Natural killer cell (primary cell): Measurements from ENCODE around the gene MTRR. TPM values are rescaled to one million over a fixed set of nuclear protein-coding genes. Genes with fewer than 3 reads are reported as not detected.
A peak's percentile ranks its signal among the peaks of the same experiment; 100 is the strongest.

Experiments used
- ATAC-seq, 3 donors: fragments of 150-1000 bp in 2 of 3; fragments of 200-7000 bp in 1 of 3; cut with Tn5 transposase; 1 replicate in 1 of 3; 2 replicates in 2 of 3; pipeline ENCODE4 v1.10.0; 2021; ENCODE audit warnings: mild to moderate bottlenecking in 2 of 3, moderate library complexity in 2 of 3
- DNase-seq, 2 donors: peaks; one replicate each; pipeline versions ENCODE4 v3.0.0 to v3.0.0-alpha.2; 2013 to 2021; ENCODE audit warnings: mixed read lengths in 1 of 2
- H3K27ac ChIP-seq: one replicate; pipeline ENCODE4 v1.5.1; 2013; ENCODE audit warnings: mild to moderate bottlenecking, low read length
- H3K27me3 ChIP-seq: one replicate; pipeline ENCODE4 v1.6.1; 2013; ENCODE audit warnings: low read length; ENCODE audit not compliant: control insufficient read depth, insufficient read depth
- H3K36me3 ChIP-seq: one replicate; pipeline ENCODE4 v1.6.1; 2013; ENCODE audit warnings: low read length; ENCODE audit not compliant: control insufficient read depth, insufficient read depth
- H3K4me1 ChIP-seq: one replicate; pipeline ENCODE4 v1.6.1; 2013; ENCODE audit warnings: low read length; ENCODE audit not compliant: control insufficient read depth, insufficient read depth
- H3K4me3 ChIP-seq: one replicate; pipeline ENCODE4 v1.5.1; 2013; ENCODE audit warnings: low read length
- H3K9me3 ChIP-seq: one replicate; pipeline ENCODE4 v1.6.1; 2013; ENCODE audit warnings: low read length; ENCODE audit not compliant: control insufficient read depth, insufficient read depth
- H3K27ac Mint-ChIP-seq, 2 donors: one replicate each; pipeline ENCODE4 v1.8.0; 2022; ENCODE audit warnings: mild to moderate bottlenecking in 2 of 2, mixed read lengths in 2 of 2, moderate library complexity in 1 of 2
- H3K27me3 Mint-ChIP-seq, 2 donors: one replicate each; pipeline ENCODE4 v1.8.0; 2022; ENCODE audit warnings: low read depth in 2 of 2, mixed read lengths in 2 of 2
- H3K36me3 Mint-ChIP-seq: one replicate; pipeline ENCODE4 v1.8.0; 2022; ENCODE audit warnings: mixed read lengths
- H3K4me1 Mint-ChIP-seq, 2 donors: one replicate each; pipeline ENCODE4 v1.8.0; 2022; ENCODE audit warnings: mixed read lengths in 2 of 2
- H3K4me3 Mint-ChIP-seq: one replicate; pipeline ENCODE4 v1.8.0; 2022; ENCODE audit warnings: mild to moderate bottlenecking, moderate library complexity, mixed read lengths
- H3K9me3 Mint-ChIP-seq, 2 donors: one replicate each; pipeline ENCODE4 v1.8.0; 2022; ENCODE audit warnings: mixed read lengths in 2 of 2
- CTCF ChIP-seq: fragments of 200-600 bp; IDR thresholded peaks from one replicate; pipeline ENCODE4 v1.8.0; 2022; ENCODE audit warnings: antibody characterized with exemption
- WGBS: methylation state at CpG from one replicate; pipeline ENCODE4 v1.1.7; 2013; ENCODE audit warnings: missing lambda C conversion rate; ENCODE audit not compliant: insufficient coverage; 5-methylcytosine and 5-hydroxymethylcytosine counted together
- intact Hi-C: fragments of 100-400 bp; cut with micrococcal nuclease; formaldehyde crosslinking; loops from one replicate; pipeline ENCODE4 v1.14.2; 2022
- total RNA-seq, 4 donors: library from RNA; stranded (reverse); fragments of 120-200 nt in 1 of 4; gene quantifications; one replicate each; pipeline versions ENCODE4 v1.2.3 to v1.2.4, GENCODE V29; 2013 to 2022

Gene MTRR
- total RNA-seq, 3 donors from 2014 or later (not counting 1 experiment from before 2014, with no cell fraction given), result 55.7 to 78.4 (median 69.9) TPM

GRCh38 chr5:7897014-7897600 is 28.2 kb downstream of the MTRR start:
- Histone ChIP-seq H3K27me3 (no peaks in the 10 kb centered on the region), H3K4me1 (no peaks in the 10 kb centered on the region), H3K4me3 (no peak overlapping the region), H3K27ac (no peak overlapping the region), H3K9me3 (no peaks in the 10 kb centered on the region), H3K36me3 (peaks cover 93% of the 10 kb centered on the region)
- no peak for TF ChIP-seq CTCF
- Mint-ChIP-seq H3K27ac (no peak overlapping the region), H3K4me1 (no peaks in the 10 kb centered on the region), H3K4me3 (no peak overlapping the region), H3K9me3 (no peaks in the 10 kb centered on the region), H3K36me3 (peaks cover 58% of the 10 kb centered on the region), H3K27me3 (no peaks in the 10 kb centered on the region)
- intact Hi-C loops, result no loop called here
- DNase-seq (peak in 1 of 2 donors; percentile 33), ATAC-seq (no peak)
- WGBS, result 88% methylated on average over 5 of the region's 5 CpGs

GRCh38 chr5:7902201-7902600 is 33.3 kb downstream of the MTRR start:
- H3K9me3 ChIP-seq, result no peaks in the 10 kb centered on the region
- no peak overlapping the region for H3K27ac Mint-ChIP-seq
- intact Hi-C loops, result no loop called here

GRCh38 chr5:7902666-7903625 is 34.0 kb downstream of the MTRR start:
- Histone ChIP-seq H3K27ac (no peak overlapping the region), H3K9me3 (no peaks in the 10 kb centered on the region), H3K4me1 (no peaks in the 10 kb centered on the region), H3K4me3 (no peak overlapping the region), H3K36me3 (peaks cover 56% of the 10 kb centered on the region), H3K27me3 (no peaks in the 10 kb centered on the region)
- DNase-seq (no peak), ATAC-seq (no peak)
- no peaks in the 10 kb centered on the region for H3K27me3 Mint-ChIP-seq
- no peak overlapping the region for H3K27ac Mint-ChIP-seq
- no peaks in the 10 kb centered on the region for H3K4me1 Mint-ChIP-seq
- H3K4me3 Mint-ChIP-seq, result no peak overlapping the region
- over 99% methylated on average over 9 of the region's 9 CpGs for WGBS
- intact Hi-C loops, result no loop called here
- H3K9me3 Mint-ChIP-seq, result peaks cover 0 to 4% of the 10 kb centered on the region in 2 donors
- TF ChIP-seq CTCF, result no peak
- peaks cover 51% of the 10 kb centered on the region for H3K36me3 Mint-ChIP-seq

More at GRCh38 chr5:7902201-7902600, 33.3 kb downstream of the MTRR start:
- H3K36me3 ChIP-seq, result peaks cover 64% of the 10 kb centered on the region
- H3K9me3 Mint-ChIP-seq, result no peaks in the 10 kb centered on the region
- no peaks in the 10 kb centered on the region for H3K27me3 ChIP-seq
- H3K36me3 Mint-ChIP-seq, result peaks cover 51% of the 10 kb centered on the region
- no peaks in the 10 kb centered on the region for H3K27me3 Mint-ChIP-seq
- DNase-seq (no peak), ATAC-seq (no peak)
- no peak overlapping the region for H3K4me3 Mint-ChIP-seq
- H3K4me1 Mint-ChIP-seq, result no peaks in the 10 kb centered on the region
- 100% methylated on average over 3 of the region's 3 CpGs for WGBS
- no peaks in the 10 kb centered on the region for H3K4me1 ChIP-seq
- no peak overlapping the region for H3K4me3 ChIP-seq
- no peak for TF ChIP-seq CTCF
- no peak overlapping the region for H3K27ac ChIP-seq
